ENCODE results near the gene MTM1. TPM values are rescaled to one million over a fixed set of nuclear protein-coding genes. Genes with fewer than 3 reads are reported as not detected.

MTM1 gene
- total and polyA plus RNA-seq, 8 donors = 11.0 to 21.9 (median 13.6) TPM

DNA sequence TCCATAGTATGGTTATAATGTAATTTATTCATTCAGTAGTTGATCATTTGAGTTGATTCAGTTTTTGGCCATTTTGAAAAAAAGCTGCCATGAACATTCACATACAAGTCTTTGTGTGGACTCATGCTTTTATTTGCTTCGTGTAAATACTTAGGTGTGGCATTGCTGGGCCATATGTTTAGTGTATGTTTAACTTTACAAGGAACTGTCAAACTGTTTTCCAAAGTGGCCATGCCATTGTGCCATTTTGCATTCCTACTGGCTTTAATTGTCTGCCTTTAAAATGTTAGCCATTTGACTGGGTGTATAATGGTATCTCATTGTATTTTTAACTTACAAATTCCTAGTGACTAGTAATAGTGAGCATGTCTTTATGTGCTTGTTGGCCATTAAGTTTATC is 8.8 kb downstream of the MTM1 start:
- H3K4me1 ChIP-seq = peaks cover 0 to 38% of the 10 kb centered on the region in 2 donors
- ATAC-seq = no peak
- no peaks in the 10 kb centered on the region for H3K27me3 ChIP-seq
- no peaks in the 10 kb centered on the region for H3K36me3 ChIP-seq
- H3K27ac ChIP-seq = no peak overlapping the region
- no peak for TF ChIP-seq CTCF (IDR thresholded peaks at IDR 0.05)
- intact Hi-C loops (cut with DNase I) = no loop called here
- no peaks in the 10 kb centered on the region for H3K9me3 ChIP-seq
- no peak for DNase-seq
- H3K4me3 ChIP-seq = no peak overlapping the region

GRCh38 chrX:150581093-150581775 is 12.8 kb downstream of the MTM1 start:
- no peak for ATAC-seq

GRCh38 chrX:150582338-150582948 is 14.0 kb downstream of the MTM1 start:
- ATAC-seq (no peak), DNase-seq (no peak)
- Histone ChIP-seq H3K27ac (no peak overlapping the region), H3K27me3 (no peaks in the 10 kb centered on the region), H3K36me3 (no peaks in the 10 kb centered on the region), H3K4me1 (peaks cover 1 to 8% of the 10 kb centered on the region in 2 donors), H3K4me3 (no peak overlapping the region), H3K9me3 (no peaks in the 10 kb centered on the region)
- no peak for TF ChIP-seq CTCF (IDR thresholded peaks at IDR 0.05)
- intact Hi-C loops (cut with DNase I) = no loop called here

More at GRCh38 chrX:150581093-150581775, 12.8 kb downstream of the MTM1 start:
- intact Hi-C loops (cut with DNase I) = no loop called here
- H3K36me3 ChIP-seq = no peaks in the 10 kb centered on the region
- no peak for TF ChIP-seq CTCF (IDR thresholded peaks at IDR 0.05)
- no peaks in the 10 kb centered on the region for H3K27me3 ChIP-seq
- DNase-seq = no peak
- peaks cover 0 to 8% of the 10 kb centered on the region in 2 donors for H3K4me1 ChIP-seq
- H3K9me3 ChIP-seq = no peaks in the 10 kb centered on the region
- H3K4me3 ChIP-seq = no peak overlapping the region
- H3K27ac ChIP-seq = no peak overlapping the region

GRCh38 chrX:150587585-150588503 is 19.4 kb downstream of the MTM1 start:
- peaks cover 0 to 3% of the 10 kb centered on the region in 2 donors for H3K4me1 ChIP-seq
- H3K27ac ChIP-seq = no peak overlapping the region
- no peak overlapping the region for H3K4me3 ChIP-seq
- no peak for ATAC-seq
- H3K27me3 ChIP-seq = no peaks in the 10 kb centered on the region
- DNase-seq = no peak
- no peaks in the 10 kb centered on the region for H3K9me3 ChIP-seq
- TF ChIP-seq CTCF (IDR thresholded peaks at IDR 0.05) = peak; percentile 51 to 60
- intact Hi-C loops (cut with DNase I) = no loop called here
- no peaks in the 10 kb centered on the region for H3K36me3 ChIP-seq

DNA sequence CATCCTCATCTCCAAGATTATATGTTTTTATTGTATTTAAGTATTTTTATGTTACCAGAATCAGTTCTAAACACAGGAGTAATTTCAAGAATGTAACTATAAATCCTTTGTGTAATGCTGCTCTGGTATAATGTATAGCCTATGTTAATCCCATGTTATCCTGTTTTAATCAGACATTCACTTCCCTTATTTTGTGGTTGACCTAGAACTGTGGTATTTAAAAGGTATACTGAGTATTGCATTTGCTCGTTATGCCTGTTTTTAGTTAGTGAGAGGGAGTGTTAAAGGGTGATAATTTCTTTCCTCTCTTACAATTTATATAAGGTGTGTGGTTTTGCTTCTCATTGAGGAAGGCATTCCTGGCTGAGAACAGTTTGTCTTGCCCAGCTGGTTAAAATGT is 26.2 kb downstream of the MTM1 start:
- H3K4me3 ChIP-seq = no peak overlapping the region
- DNase-seq (no peak), ATAC-seq (no peak)
- no peaks in the 10 kb centered on the region for H3K4me1 ChIP-seq
- no peaks in the 10 kb centered on the region for H3K9me3 ChIP-seq
- peaks cover 0 to 22% of the 10 kb centered on the region in 2 donors for H3K36me3 ChIP-seq
- TF ChIP-seq CTCF (IDR thresholded peaks at IDR 0.05) = no peak
- intact Hi-C loops (cut with DNase I) = no loop called here
- H3K27me3 ChIP-seq = no peaks in the 10 kb centered on the region
- H3K27ac ChIP-seq = no peak overlapping the region
